Naive thymus-derived CD4-positive, alpha-beta T cell (primary cell): Measurements from ENCODE around the gene PCDHGA5. TPM values are rescaled to one million over a fixed set of nuclear protein-coding genes. Genes with fewer than 3 reads are reported as not detected.
"Not testable (repeated sequence)": the region's sequence is repeated elsewhere in the genome, so short reads cannot be mapped to it uniquely, and the experiment has no call there.

Source experiments
- ATAC-seq: fragments of 150-1000 bp; cut with Tn5 transposase; 2 replicates; pipeline ENCODE4 v1.10.0; 2021; ENCODE audit warnings: mild to moderate bottlenecking, moderate library complexity
- CTCF ChIA-PET: fragments of 350-600 bp; sonication (Branson Sonifier 250); formaldehyde crosslinking; loops from one replicate; lab custom pipeline; 2021; ENCODE audit warnings: antibody characterized with exemption; lab: Charles Lee
- POLR2A ChIA-PET: fragments of 350-600 bp; sonication (Branson Sonifier 250); formaldehyde crosslinking; loops from one replicate; lab custom pipeline; 2021; ENCODE audit warnings: antibody characterized with exemption, inconsistent platforms; lab: Charles Lee
- DNase-seq, 9 donors: peaks; one replicate each; pipeline versions ENCODE4 v3.0.0 to v3.0.0-alpha.2; 2020 to 2022; ENCODE audit warnings: mixed read lengths in 1 of 9
- H3K27ac ChIP-seq: one replicate; pipeline ENCODE4 v1.7.0; 2013; ENCODE audit warnings: mild to moderate bottlenecking, low read depth, low read length, moderate library complexity
- H3K27me3 ChIP-seq, 2 donors: one replicate each; pipeline ENCODE4 v1.7.0; 2013; ENCODE audit warnings: low read length in 2 of 2, mild to moderate bottlenecking in 2 of 2, moderate library complexity in 2 of 2; ENCODE audit not compliant: control insufficient read depth in 2 of 2, insufficient read depth in 2 of 2
- H3K36me3 ChIP-seq, 3 experiments: 1 replicate in 2 of 3; 2 replicates in 1 of 3; pipeline ENCODE4 v1.7.0; 2013; ENCODE audit warnings: low read length in 3 of 3, mild to moderate bottlenecking in 3 of 3, moderate library complexity in 1 of 3; ENCODE audit not compliant: insufficient read depth in 3 of 3, control insufficient read depth in 2 of 3
- H3K4me1 ChIP-seq, 2 donors: one replicate each; pipeline ENCODE4 v1.7.0; 2013; ENCODE audit warnings: low read length in 2 of 2, mild to moderate bottlenecking in 2 of 2, moderate library complexity in 1 of 2; ENCODE audit not compliant: control insufficient read depth in 2 of 2, insufficient read depth in 2 of 2
- H3K4me3 ChIP-seq: 2 replicates; pipeline ENCODE4 v1.7.0; 2013; ENCODE audit warnings: mild to moderate bottlenecking, low read length
- H3K9me3 ChIP-seq, 3 experiments: 1 replicate in 2 of 3; 2 replicates in 1 of 3; pipeline ENCODE4 v1.7.0; 2013; ENCODE audit warnings: low read length in 3 of 3; ENCODE audit not compliant: control insufficient read depth in 2 of 3
- H3K27ac Mint-ChIP-seq, 9 donors: one replicate each; pipeline ENCODE4 v1.8.0; 2020 to 2022; ENCODE audit warnings: mixed read lengths in 9 of 9, mild to moderate bottlenecking in 8 of 9, moderate library complexity in 5 of 9, inconsistent platforms in 2 of 9
- H3K27me3 Mint-ChIP-seq, 5 donors: one replicate each; pipeline ENCODE4 v1.8.0; 2021 to 2022; ENCODE audit warnings: mixed read lengths in 5 of 5, mild to moderate bottlenecking in 1 of 5
- H3K36me3 Mint-ChIP-seq, 5 donors: one replicate each; pipeline ENCODE4 v1.8.0; 2020 to 2022; ENCODE audit warnings: mixed read lengths in 5 of 5, mild to moderate bottlenecking in 3 of 5, inconsistent platforms in 1 of 5
- H3K4me1 Mint-ChIP-seq, 7 donors: one replicate each; pipeline ENCODE4 v1.8.0; 2020 to 2022; ENCODE audit warnings: mixed read lengths in 7 of 7, mild to moderate bottlenecking in 3 of 7, inconsistent platforms in 1 of 7
- H3K4me3 Mint-ChIP-seq, 10 donors: one replicate each; pipeline ENCODE4 v1.8.0; 2020 to 2022; ENCODE audit warnings: mild to moderate bottlenecking in 10 of 10, mixed read lengths in 10 of 10, moderate library complexity in 6 of 10, inconsistent platforms in 2 of 10
- H3K9me3 Mint-ChIP-seq, 11 donors: one replicate each; pipeline ENCODE4 v1.8.0; 2020 to 2022; ENCODE audit warnings: mixed read lengths in 11 of 11, mild to moderate bottlenecking in 4 of 11, inconsistent platforms in 1 of 11, moderate library complexity in 1 of 11
- intact Hi-C, 2 donors: fragments of 100-400 bp; cut with micrococcal nuclease; formaldehyde crosslinking; loops; one replicate each; pipeline ENCODE4 v1.15.1; 2023
- polyA plus RNA-seq, 2 donors: library from polyadenylated mRNA; unstranded; fragments of 300-500 nt; fragmentation: Illumina TruSeq; gene quantifications; one replicate each; pipeline ENCODE4 v1.2.3, GENCODE V29; 2021
- total RNA-seq, 6 experiments: library from RNA in 5 of 6; stranded (reverse) in 5 of 6; gene quantifications; 1 replicate in 5 of 6; 2 replicates in 1 of 6; pipeline ENCODE4 v1.2.3 and lab custom pipeline; 2021 to 2026

Gene PCDHGA5
- total and polyA plus RNA-seq, 7 experiments from 2014 or later = 0.11 to 0.34 (median 0.24) TPM; not detected in 2

DNA sequence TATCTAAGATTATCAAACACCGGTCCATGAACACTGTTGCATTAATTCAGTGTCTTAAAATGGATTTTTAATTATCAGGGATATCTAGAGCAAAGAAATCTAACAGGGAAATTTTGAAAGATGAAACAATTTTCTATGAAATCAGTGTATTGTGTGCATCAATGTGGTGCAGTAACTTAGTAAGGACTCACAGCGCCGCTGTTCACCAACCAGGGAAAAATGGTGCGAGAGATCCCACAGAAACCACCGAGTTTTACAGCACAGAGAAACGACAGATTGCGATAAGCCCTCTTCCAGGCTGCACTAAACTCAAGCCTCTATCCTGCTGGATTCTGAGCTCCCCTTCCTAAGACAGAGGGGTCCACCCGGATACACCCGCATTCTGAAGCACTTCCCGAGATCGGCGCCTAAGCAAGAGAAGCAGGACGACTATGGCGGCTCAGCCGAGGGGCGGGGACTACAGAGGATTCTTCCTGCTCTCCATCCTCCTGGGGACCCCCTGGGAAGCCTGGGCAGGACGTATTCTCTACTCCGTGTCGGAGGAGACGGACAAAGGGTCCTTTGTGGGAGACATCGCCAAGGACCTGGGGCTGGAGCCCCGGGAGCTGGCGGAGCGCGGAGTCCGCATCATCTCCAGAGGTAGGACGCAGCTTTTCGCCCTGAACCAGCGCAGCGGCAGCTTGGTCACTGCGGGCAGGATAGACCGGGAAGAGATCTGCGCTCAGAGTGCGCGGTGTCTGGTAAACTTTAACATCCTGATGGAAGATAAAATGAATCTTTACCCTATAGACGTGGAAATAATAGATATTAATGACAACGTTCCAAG is 18.7 kb downstream of the PCDHGA5 start, which contains the start of gene PCDHGA7:
TSS of gene PCDHGA7 (plus strand) at position 274 of the 826 bp plus-strand sequence. CDS start at position 432, 158 bp downstream.
- H3K9me3 Mint-ChIP-seq = peaks cover 0 to 87% (median 41%) of the 10 kb centered on the region in 11 donors
- peaks cover 0 to 4% (median 0%) of the 10 kb centered on the region in 7 donors for H3K4me1 Mint-ChIP-seq
- intact Hi-C loops = no loop called here
- H3K9me3 ChIP-seq = peaks cover 0 to 30% (median 0%) of the 10 kb centered on the region in 3 experiments
- H3K27me3 Mint-ChIP-seq = peaks cover 36 to 85% (median 79%) of the 10 kb centered on the region in 5 donors
- H3K27ac Mint-ChIP-seq = peak within 1 kb of the TSS in 1 of 9 donors; percentile 14
- H3K4me3 ChIP-seq = no peak within 1 kb of the TSS
- H3K36me3 Mint-ChIP-seq = peaks cover 0 to 17% (median 10%) of the 10 kb centered on the region in 5 donors
- ChIA-PET CTCF (no interaction called here), POLR2A (no interaction called here)
- peaks cover 0 to 18% of the 10 kb centered on the region in 2 donors for H3K27me3 ChIP-seq
- no peak for DNase-seq
- no peaks in the 10 kb centered on the region for H3K36me3 ChIP-seq
- ATAC-seq = peak; percentile 36
- H3K4me1 ChIP-seq = no peaks in the 10 kb centered on the region
- H3K27ac ChIP-seq = no peak within 1 kb of the TSS
- peak within 1 kb of the TSS; percentile 46 to 83 (median 70) for H3K4me3 Mint-ChIP-seq

DNA sequence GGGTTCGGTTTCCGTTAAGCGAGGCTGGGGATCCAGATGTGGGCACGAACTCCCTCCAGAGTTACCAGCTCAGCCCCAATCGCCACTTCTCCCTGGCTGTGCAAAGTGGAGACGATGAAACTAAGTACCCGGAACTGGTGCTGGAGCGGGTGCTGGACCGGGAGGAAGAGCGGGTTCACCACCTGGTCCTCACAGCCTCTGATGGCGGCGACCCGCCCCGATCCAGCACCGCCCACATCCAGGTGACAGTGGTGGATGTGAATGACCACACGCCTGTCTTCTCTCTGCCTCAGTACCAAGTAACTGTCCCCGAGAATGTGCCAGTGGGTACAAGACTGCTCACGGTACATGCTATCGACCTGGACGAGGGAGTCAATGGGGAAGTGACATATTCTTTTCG is 19.4 kb downstream of the PCDHGA5 start:
- no peaks in the 10 kb centered on the region for H3K4me1 ChIP-seq
- H3K4me3 Mint-ChIP-seq = peak overlapping the region in 2 of 10 donors; percentile 2 to 64
- peaks cover 0 to 19% (median 10%) of the 10 kb centered on the region in 5 donors for H3K36me3 Mint-ChIP-seq
- peaks cover 0 to 18% of the 10 kb centered on the region in 2 donors for H3K27me3 ChIP-seq
- ChIA-PET CTCF (no interaction called here), POLR2A (no interaction called here)
- no peak overlapping the region for H3K4me3 ChIP-seq
- H3K27me3 Mint-ChIP-seq = peaks cover 38 to 86% (median 81%) of the 10 kb centered on the region in 5 donors
- intact Hi-C loops = no loop called here
- H3K9me3 ChIP-seq = peaks cover 0 to 31% (median 0%) of the 10 kb centered on the region in 3 experiments
- no peak overlapping the region for H3K27ac Mint-ChIP-seq
- DNase-seq (no peak), ATAC-seq (no peak)
- H3K9me3 Mint-ChIP-seq = peaks cover 0 to 85% (median 44%) of the 10 kb centered on the region in 11 donors
- H3K27ac ChIP-seq = no peak overlapping the region
- peaks cover 0 to 4% (median 0%) of the 10 kb centered on the region in 7 donors for H3K4me1 Mint-ChIP-seq
- no peaks in the 10 kb centered on the region for H3K36me3 ChIP-seq

GRCh38 chr5:141384471-141385267 is 20.7 kb downstream of the PCDHGA5 start:
- Mint-ChIP-seq H3K4me1 (peaks cover 0 to 4% (median 0%) of the 10 kb centered on the region in 7 donors), H3K36me3 (peaks cover 0 to 27% (median 10%) of the 10 kb centered on the region in 5 donors), H3K9me3 (peaks cover 0 to 86% (median 55%) of the 10 kb centered on the region in 11 donors), H3K27me3 (peaks cover 41 to 86% (median 81%) of the 10 kb centered on the region in 5 donors), H3K4me3 (no peak overlapping the region), H3K27ac (no peak overlapping the region)
- ChIA-PET POLR2A (no interaction called here), CTCF (interaction anchor here (0.6 kb wide), 1 partner anchor 21 kb away, joined by 8 read pairs; no protein-coding TSS in a partner anchor)
- intact Hi-C loops = no loop called here
- peaks cover 0 to 42% (median 0%) of the 10 kb centered on the region in 3 experiments for H3K9me3 ChIP-seq
- H3K4me1 ChIP-seq = no peaks in the 10 kb centered on the region
- H3K27ac ChIP-seq = no peak overlapping the region
- H3K27me3 ChIP-seq = peaks cover 0 to 18% of the 10 kb centered on the region in 2 donors
- ATAC-seq = no peak
- DNase-seq = no peak
- no peak overlapping the region for H3K4me3 ChIP-seq
- H3K36me3 ChIP-seq = no peaks in the 10 kb centered on the region

GRCh38 chr5:141387557-141388311 is 23.8 kb downstream of the PCDHGA5 start, which contains the start of gene PCDHGB4:
TSS of gene PCDHGB4 (plus strand) at chr5:141387698. CDS start at chr5:141387885, 187 bp downstream.
- H3K36me3 Mint-ChIP-seq = peaks cover 5 to 31% (median 10%) of the 10 kb centered on the region in 5 donors
- CTCF ChIA-PET, POLR2A ChIA-PET, H3K4me3 ChIP-seq, intact Hi-C loops, H3K27ac Mint-ChIP-seq, H3K4me1 Mint-ChIP-seq, H3K36me3 ChIP-seq, H3K4me1 ChIP-seq, H3K27ac ChIP-seq: not testable (repeated sequence)
- peak; percentile 74 for ATAC-seq
- Histone ChIP-seq H3K27me3 (peaks cover 4 to 16% of the 10 kb centered on the region in 2 donors), H3K9me3 (peaks cover 0 to 45% (median 0%) of the 10 kb centered on the region in 3 experiments)
- peaks cover 0 to 90% (median 56%) of the 10 kb centered on the region in 11 donors for H3K9me3 Mint-ChIP-seq
- peak in 3 of 9 donors; percentile 8 to 24 (median 8) for DNase-seq
- peaks cover 36 to 85% (median 81%) of the 10 kb centered on the region in 5 donors for H3K27me3 Mint-ChIP-seq
- peak within 1 kb of the TSS in 9 of 10 donors; percentile 19 to 68 (median 50) for H3K4me3 Mint-ChIP-seq

DNA sequence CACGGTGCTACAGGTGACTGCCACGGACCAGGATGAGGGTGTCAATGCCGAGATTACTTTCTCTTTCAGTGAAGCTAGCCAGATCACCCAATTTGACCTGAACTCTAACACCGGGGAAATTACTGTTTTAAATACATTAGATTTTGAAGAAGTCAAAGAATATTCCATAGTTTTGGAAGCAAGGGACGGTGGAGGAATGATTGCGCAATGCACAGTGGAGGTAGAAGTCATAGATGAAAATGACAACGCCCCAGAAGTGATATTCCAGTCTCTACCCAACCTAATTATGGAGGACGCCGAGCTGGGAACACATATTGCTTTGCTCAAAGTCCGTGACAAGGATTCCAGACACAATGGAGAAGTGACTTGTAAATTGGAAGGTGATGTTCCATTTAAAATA is 24.7 kb downstream of the PCDHGA5 start:
- POLR2A ChIA-PET = no interaction called here
- Histone ChIP-seq H3K27ac (no peak overlapping the region), H3K27me3 (peaks cover 4 to 14% of the 10 kb centered on the region in 2 donors), H3K9me3 (peaks cover 0 to 45% (median 0%) of the 10 kb centered on the region in 3 experiments), H3K4me1 (no peaks in the 10 kb centered on the region), H3K4me3 (no peak overlapping the region), H3K36me3 (no peaks in the 10 kb centered on the region)
- peaks cover 0 to 3% (median 0%) of the 10 kb centered on the region in 7 donors for H3K4me1 Mint-ChIP-seq
- H3K27me3 Mint-ChIP-seq = peaks cover 29 to 85% (median 79%) of the 10 kb centered on the region in 5 donors
- peaks cover 0 to 90% (median 57%) of the 10 kb centered on the region in 11 donors for H3K9me3 Mint-ChIP-seq
- H3K27ac Mint-ChIP-seq = no peak overlapping the region
- peak overlapping the region in 1 of 10 donors; percentile 27 for H3K4me3 Mint-ChIP-seq
- CTCF ChIA-PET = no interaction called here
- intact Hi-C loops = no loop called here
- no peak for DNase-seq
- ATAC-seq = no peak
- peaks cover 5 to 35% (median 10%) of the 10 kb centered on the region in 5 donors for H3K36me3 Mint-ChIP-seq
